Pancreas (tissue), 10 donors: ENCODE results near the gene ATG5. TPM values are rescaled to one million over a fixed set of nuclear protein-coding genes. Genes with fewer than 3 reads are reported as not detected.

Experiments used
- ATAC-seq, 4 donors: fragments of 200-7000 bp; cut with Tn5 transposase; one replicate each; pipeline versions ENCODE4 v1.8.0 to v1.9.1; 2020; ENCODE audit warnings: mild to moderate bottlenecking in 4 of 4, moderate library complexity in 4 of 4
- DNase-seq, 6 donors: peaks; one replicate each; pipeline ENCODE4 v3.0.0-alpha.2; 2020
- FAIRE-seq: peaks from 2 replicates; lab custom pipeline; 2012; peaks lifted over from hg19 to GRCh38; lab: Jason Lieb, UNC
- H3K27ac ChIP-seq, 4 donors: fragments of 200-600 bp; sonication (generic); 1 replicate in 3 of 4; 2 replicates in 1 of 4; pipeline versions ENCODE4 v1.5.0 to v1.8.0; 2020
- H3K27me3 ChIP-seq, 4 donors: fragments of 200-600 bp; one replicate each; pipeline ENCODE4 v1.8.0; 2021
- H3K36me3 ChIP-seq, 3 donors: fragments of 200-600 bp; sonication (generic) in 1 of 3; one replicate each; pipeline versions ENCODE4 v1.5.0 to v1.8.0; 2020 to 2021
- H3K4me1 ChIP-seq, 3 donors: fragments of 200-600 bp; one replicate each; pipeline ENCODE4 v1.8.0; 2021
- H3K4me3 ChIP-seq, 4 donors: fragments of 200-600 bp; sonication (generic) in 2 of 4; one replicate each; pipeline versions ENCODE4 v1.5.0 to v1.8.0; 2020 to 2021
- H3K9me3 ChIP-seq, 4 donors: fragments of 200-600 bp; one replicate each; pipeline ENCODE4 v1.8.0; 2021
- WGBS, 2 donors: extraction: QIAGEN DNeasy Blood & Tissue Kit; methylation state at CpG; one replicate each; pipeline ENCODE4 v1.1.7; 2013; 5-methylcytosine and 5-hydroxymethylcytosine counted together
- intact Hi-C, 3 donors: fragments of 100-400 bp; cut with DNase I; formaldehyde crosslinking; loops; one replicate each; pipeline versions ENCODE4 v1.11.1 to v1.14.2; 2022
- polyA plus RNA-seq, 2 donors: library from polyadenylated mRNA; stranded (reverse); fragments of 200-250 nt; gene quantifications; one replicate each; pipeline ENCODE4 v1.2.3, GENCODE V29; 2013
- total RNA-seq, 6 donors: library from RNA; stranded (reverse); fragmentation: NEBNext Ultra II Directional in 4 of 6; extraction: Animal tissue kit (Norgen Biotek cat#: 25700) in 4 of 6; gene quantifications; one replicate each; pipeline versions ENCODE4 v1.2.1 to v1.2.4, GENCODE V29; 2021 to 2023
- TF ChIP-seq, protein P1 (sequence below), 4 donors: fragments of 200-600 bp; sonication (generic) in 3 of 4; IDR thresholded peaks; one replicate each; pipeline versions ENCODE4 v1.5.0 to v1.8.0; 2021; ENCODE audit warnings: antibody characterized with exemption in 4 of 4
- donor health status: healthy with polysubstance abuse.
- donor health status: DM: no; HTN: no; CAD: no; lungs with moderate emphysema.
- donor health status: DM: no; HTN: no; CAD: no.
- donor health status: control.
- donor health status: control.
- donor health status: Bipolar disorder and iron deficiency.
- donor health status: DM: yes; HTN: yes; CAD: no.
- donor health status: DM: no; HTN: no; CAD: no.
- donor health status: DM: no; HTN: no; CAD: no.
- donor health status: DM: yes; HTN: yes; CAD: no.

The ATG5 gene
- total and polyA plus RNA-seq, 8 donors, result 8.2 to 15.7 (median 10.8) TPM

- intact Hi-C loops, result no loop called here
- TF ChIP-seq, protein P1, sequence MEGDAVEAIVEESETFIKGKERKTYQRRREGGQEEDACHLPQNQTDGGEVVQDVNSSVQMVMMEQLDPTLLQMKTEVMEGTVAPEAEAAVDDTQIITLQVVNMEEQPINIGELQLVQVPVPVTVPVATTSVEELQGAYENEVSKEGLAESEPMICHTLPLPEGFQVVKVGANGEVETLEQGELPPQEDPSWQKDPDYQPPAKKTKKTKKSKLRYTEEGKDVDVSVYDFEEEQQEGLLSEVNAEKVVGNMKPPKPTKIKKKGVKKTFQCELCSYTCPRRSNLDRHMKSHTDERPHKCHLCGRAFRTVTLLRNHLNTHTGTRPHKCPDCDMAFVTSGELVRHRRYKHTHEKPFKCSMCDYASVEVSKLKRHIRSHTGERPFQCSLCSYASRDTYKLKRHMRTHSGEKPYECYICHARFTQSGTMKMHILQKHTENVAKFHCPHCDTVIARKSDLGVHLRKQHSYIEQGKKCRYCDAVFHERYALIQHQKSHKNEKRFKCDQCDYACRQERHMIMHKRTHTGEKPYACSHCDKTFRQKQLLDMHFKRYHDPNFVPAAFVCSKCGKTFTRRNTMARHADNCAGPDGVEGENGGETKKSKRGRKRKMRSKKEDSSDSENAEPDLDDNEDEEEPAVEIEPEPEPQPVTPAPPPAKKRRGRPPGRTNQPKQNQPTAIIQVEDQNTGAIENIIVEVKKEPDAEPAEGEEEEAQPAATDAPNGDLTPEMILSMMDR (IDR thresholded peaks at IDR 0.05), result no peak
- no peak for FAIRE-seq
- 66 to 82% methylated on average over 2 of the region's 2 CpGs for WGBS, 2 donors
- DNase-seq, result no peak
- Histone ChIP-seq H3K27ac (no peak overlapping the region), H3K27me3 (no peaks in the 10 kb centered on the region), H3K9me3 (no peaks in the 10 kb centered on the region), H3K4me1 (no peaks in the 10 kb centered on the region), H3K36me3 (no peaks in the 10 kb centered on the region), H3K4me3 (no peak overlapping the region)
- no peak for ATAC-seq
Observed at GRCh38 chr6:106146852-106147351, 178.7 kb downstream of the ATG5 start.

DNA sequence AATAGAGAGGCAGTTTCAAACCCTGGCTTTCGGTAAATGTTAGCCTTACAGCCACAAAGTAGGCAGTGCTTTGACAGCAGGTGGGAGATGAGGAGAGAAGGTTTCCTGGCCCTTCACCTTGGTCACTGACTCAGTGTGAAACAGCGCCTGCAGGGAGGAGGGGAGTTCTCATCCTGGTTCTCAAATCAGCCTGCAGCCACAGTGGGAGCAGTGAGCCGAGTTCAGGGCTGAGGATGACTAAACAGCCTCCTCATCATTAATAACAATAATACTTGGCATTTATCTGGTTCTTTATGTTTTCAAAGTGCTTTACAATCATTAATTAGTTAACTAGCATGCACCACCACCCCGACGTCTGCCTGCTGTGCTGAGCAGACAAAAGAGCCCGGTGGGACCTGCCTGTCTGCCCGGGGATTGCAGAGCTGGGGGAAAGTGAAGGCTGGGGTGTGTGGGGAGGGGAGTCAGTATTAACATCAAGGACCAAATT is 179.8 kb downstream of the ATG5 start:
- no peaks in the 10 kb centered on the region for H3K9me3 ChIP-seq
- H3K4me1 ChIP-seq, result no peaks in the 10 kb centered on the region
- no peaks in the 10 kb centered on the region for H3K27me3 ChIP-seq
- 27 to 30% methylated on average over 7 of the region's 7 CpGs for WGBS, 2 donors
- H3K36me3 ChIP-seq, result no peaks in the 10 kb centered on the region
- TF ChIP-seq, protein P1 (IDR thresholded peaks at IDR 0.05), result no peak
- FAIRE-seq (no peak), ATAC-seq (no peak), DNase-seq (no peak)
- intact Hi-C loops, result no loop called here
- no peak overlapping the region for H3K27ac ChIP-seq
- no peak overlapping the region for H3K4me3 ChIP-seq

DNA sequence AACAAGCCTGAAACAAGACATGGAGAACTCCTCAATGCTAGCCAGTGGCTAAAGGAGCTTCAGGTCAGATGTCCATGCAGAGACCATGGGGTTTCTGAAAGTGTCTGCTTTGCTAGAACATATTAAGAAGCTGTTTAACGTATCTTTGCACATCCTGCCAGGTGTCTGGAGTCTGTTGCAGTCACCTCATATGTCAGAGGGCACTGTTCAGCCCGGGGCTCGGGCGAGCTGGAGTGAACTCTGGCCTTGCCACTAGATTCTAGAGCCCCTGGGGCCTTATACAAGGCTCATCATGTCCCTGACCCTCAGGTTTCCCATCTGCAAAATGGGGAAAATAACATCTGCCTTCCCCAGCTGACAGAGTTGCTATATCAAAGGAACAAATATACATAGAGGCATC is 180.4 kb downstream of the ATG5 start:
- FAIRE-seq (no peak), ATAC-seq (no peak)
- H3K27ac ChIP-seq, result no peak overlapping the region

DNA sequence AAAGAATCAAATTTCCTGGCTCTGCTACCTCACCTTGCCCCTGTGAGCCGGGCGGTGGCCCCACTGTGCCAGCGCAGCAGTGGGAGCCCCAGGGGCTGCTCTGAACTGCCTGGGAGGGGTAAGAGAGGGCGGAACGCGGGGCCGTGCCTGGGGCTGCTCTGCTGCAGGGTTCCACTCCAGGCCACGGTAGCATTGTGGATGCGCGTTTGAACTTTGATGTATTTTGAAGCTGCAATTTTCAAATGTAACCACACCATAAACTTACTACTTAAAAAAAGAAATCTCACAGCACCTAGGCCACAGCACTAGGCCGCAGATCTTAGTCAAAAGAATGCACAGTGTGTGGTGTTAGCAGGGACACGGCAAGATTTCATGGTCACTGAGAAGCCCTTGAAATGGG is 181.9 kb downstream of the ATG5 start:
- no peaks in the 10 kb centered on the region for H3K27me3 ChIP-seq
- WGBS, 2 donors, result 83 to 88% methylated on average over 12 of the region's 12 CpGs
- H3K9me3 ChIP-seq, result no peaks in the 10 kb centered on the region
- H3K27ac ChIP-seq, result no peak overlapping the region
- ATAC-seq (no peak), FAIRE-seq (no peak), DNase-seq (no peak)
- TF ChIP-seq, protein P1 (IDR thresholded peaks at IDR 0.05), result no peak
- no peaks in the 10 kb centered on the region for H3K36me3 ChIP-seq
- no peaks in the 10 kb centered on the region for H3K4me1 ChIP-seq
- intact Hi-C loops, result no loop called here
- H3K4me3 ChIP-seq, result no peak overlapping the region

More for the DNA sequence above, 180.4 kb downstream of the ATG5 start:
- DNase-seq, result no peak
- Histone ChIP-seq H3K4me3 (no peak overlapping the region), H3K36me3 (no peaks in the 10 kb centered on the region), H3K4me1 (no peaks in the 10 kb centered on the region), H3K27me3 (no peaks in the 10 kb centered on the region), H3K9me3 (no peaks in the 10 kb centered on the region)
- intact Hi-C loops, result no loop called here
- TF ChIP-seq, protein P1 (IDR thresholded peaks at IDR 0.05), result no peak
- WGBS, 2 donors, result 54 to 69% methylated on average over 4 of the region's 4 CpGs

DNA sequence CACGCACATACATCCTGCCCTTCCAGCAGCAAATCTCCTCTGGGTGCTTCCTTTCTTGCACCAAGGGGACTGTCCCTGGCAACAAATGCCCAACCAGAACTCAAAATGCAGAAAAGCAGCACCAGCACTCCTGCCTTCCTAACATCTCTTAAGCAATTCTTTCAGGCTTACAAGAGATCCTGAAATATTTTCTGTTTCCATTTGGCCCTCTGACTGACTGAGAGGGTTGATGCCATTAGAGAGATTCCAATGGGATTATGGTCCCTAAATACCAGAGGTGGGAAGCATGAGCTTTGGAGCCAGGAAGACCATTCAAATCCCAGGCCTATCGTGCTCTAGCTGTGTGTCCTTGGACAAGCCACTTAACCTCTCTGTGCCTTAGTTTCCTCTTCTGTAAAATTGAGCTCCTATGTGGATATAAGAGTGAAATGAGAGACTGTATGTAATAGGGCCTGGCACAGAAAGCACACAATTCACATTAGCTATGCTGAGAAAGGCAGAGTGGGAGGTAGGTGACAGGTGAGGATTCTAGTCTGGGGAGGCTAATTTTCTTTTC is 182.6 kb downstream of the ATG5 start:
- no peaks in the 10 kb centered on the region for H3K27me3 ChIP-seq
- FAIRE-seq (no peak), ATAC-seq (no peak), DNase-seq (no peak)
- intact Hi-C loops, result no loop called here
- H3K9me3 ChIP-seq, result no peaks in the 10 kb centered on the region
- H3K4me3 ChIP-seq, result no peak overlapping the region
- 64 to 86% methylated on average over 2 of the region's 2 CpGs for WGBS, 2 donors
- no peaks in the 10 kb centered on the region for H3K4me1 ChIP-seq
- H3K27ac ChIP-seq, result no peak overlapping the region
- no peaks in the 10 kb centered on the region for H3K36me3 ChIP-seq
- TF ChIP-seq, protein P1 (IDR thresholded peaks at IDR 0.05), result no peak
